Measurements from ENCODE around the gene STK11IP.
A peak's percentile ranks its signal among the peaks of the same experiment; 100 is the strongest.

Gene STK11IP

GRCh38 chr2:219565130-219566080 is 32.3 kb upstream of the STK11IP start:
- no peak for DNase-seq

GRCh38 chr2:219566640-219567039 is 31.0 kb upstream of the STK11IP start:
- no peak for DNase-seq

GRCh38 chr2:219567131-219567530 is 30.5 kb upstream of the STK11IP start:
- no peak for DNase-seq

- DNase-seq = no peak
Observed at GRCh38 chr2:219567791-219568361, 29.8 kb upstream of the STK11IP start.

GRCh38 chr2:219569041-219569440 is 28.6 kb upstream of the STK11IP start:
- no peak for DNase-seq

GRCh38 chr2:219569635-219570034 is 28.0 kb upstream of the STK11IP start:
- DNase-seq = no peak

- no peak for DNase-seq
Observed at GRCh38 chr2:219570194-219570923, 27.3 kb upstream of the STK11IP start.

- no peak for DNase-seq
Observed at GRCh38 chr2:219570924-219571310, 26.7 kb upstream of the STK11IP start.

- no peak for DNase-seq
Observed at GRCh38 chr2:219571311-219572236, 26.1 kb upstream of the STK11IP start, which contains the start of gene OBSL1. TSS of gene OBSL1 (minus strand) at chr2:219571539. CDS start at chr2:219571232, 307 bp downstream.

- no peak for DNase-seq
Observed at GRCh38 chr2:219572237-219573001, 25.2 kb upstream of the STK11IP start, which contains the start of gene INHA. TSS of gene INHA (plus strand) at chr2:219572310. CDS start at chr2:219572375, 65 bp downstream.

- peak; percentile 56 for DNase-seq
Observed at GRCh38 chr2:219573166-219573565, 24.5 kb upstream of the STK11IP start.

GRCh38 chr2:219574484-219575311 is 23.0 kb upstream of the STK11IP start:
- no peak for DNase-seq

- no peak for DNase-seq
Observed at GRCh38 chr2:219575566-219576504, 21.8 kb upstream of the STK11IP start.

- peak; percentile 30 for DNase-seq
Observed at GRCh38 chr2:219576505-219577388, 20.9 kb upstream of the STK11IP start.

GRCh38 chr2:219578811-219579613 is 18.6 kb upstream of the STK11IP start:
- DNase-seq = no peak

- no peak for DNase-seq
Observed at GRCh38 chr2:219581346-219581745, 16.3 kb upstream of the STK11IP start.

- DNase-seq = no peak
Observed at GRCh38 chr2:219591091-219591490, 6.6 kb upstream of the STK11IP start.

All from NCI-H187 treated with DMSO at 0.1 percent for 48 hours (cell line).